Body of pancreas (tissue), 4 donors: Measurements from ENCODE around the gene CEP120.

ENCODE experiments used
- POLR2A ChIP-seq, 3 donors: fragments of 450-650 bp; IDR thresholded peaks; one replicate each; pipeline ENCODE4 v1.6.1; 2016; ENCODE audit warnings: antibody characterized with exemption in 3 of 3, mild to moderate bottlenecking in 2 of 3
- TF ChIP-seq, protein P1 (sequence below), 7 experiments: fragments of 450-650 bp in 4 of 7; fragments of 200-600 bp in 3 of 7; sonication (generic) in 3 of 7; IDR thresholded peaks; one replicate each; pipeline ENCODE4 v1.5.1; 2016 to 2019; ENCODE audit warnings: antibody characterized with exemption in 7 of 7

DNA sequence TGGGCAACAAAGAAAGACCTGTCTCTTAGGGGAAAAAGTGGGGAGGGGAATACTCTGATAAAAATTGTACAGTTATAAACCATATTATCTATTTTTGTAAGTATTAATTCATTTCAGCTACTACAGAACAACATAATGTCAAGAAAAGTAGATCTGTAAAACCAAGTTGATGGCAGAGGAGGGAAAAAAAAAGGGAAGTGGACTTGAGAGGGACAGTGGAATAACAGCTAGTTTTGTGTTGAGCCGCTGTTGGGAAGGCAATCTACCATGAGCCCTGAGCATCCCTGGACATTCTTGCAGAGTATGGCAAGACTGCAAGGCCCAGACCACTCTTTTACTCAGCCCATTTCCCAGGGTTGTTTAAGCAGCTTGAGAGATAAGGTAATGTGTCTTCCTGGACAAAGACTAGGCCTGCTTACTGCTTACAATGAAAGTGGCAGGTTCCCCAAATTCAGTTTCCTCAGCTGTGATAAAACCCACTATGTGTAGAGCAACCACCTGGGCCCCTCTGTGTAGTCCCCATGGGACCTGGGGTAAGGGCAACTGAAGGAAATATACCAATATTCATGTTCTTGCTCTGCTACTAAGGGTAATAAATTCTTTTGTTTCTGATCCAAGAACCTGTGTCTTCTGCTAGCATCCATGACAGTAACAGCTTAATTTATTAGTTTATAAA is 25.0 kb downstream of the CEP120 start:
- TF ChIP-seq, protein P1, sequence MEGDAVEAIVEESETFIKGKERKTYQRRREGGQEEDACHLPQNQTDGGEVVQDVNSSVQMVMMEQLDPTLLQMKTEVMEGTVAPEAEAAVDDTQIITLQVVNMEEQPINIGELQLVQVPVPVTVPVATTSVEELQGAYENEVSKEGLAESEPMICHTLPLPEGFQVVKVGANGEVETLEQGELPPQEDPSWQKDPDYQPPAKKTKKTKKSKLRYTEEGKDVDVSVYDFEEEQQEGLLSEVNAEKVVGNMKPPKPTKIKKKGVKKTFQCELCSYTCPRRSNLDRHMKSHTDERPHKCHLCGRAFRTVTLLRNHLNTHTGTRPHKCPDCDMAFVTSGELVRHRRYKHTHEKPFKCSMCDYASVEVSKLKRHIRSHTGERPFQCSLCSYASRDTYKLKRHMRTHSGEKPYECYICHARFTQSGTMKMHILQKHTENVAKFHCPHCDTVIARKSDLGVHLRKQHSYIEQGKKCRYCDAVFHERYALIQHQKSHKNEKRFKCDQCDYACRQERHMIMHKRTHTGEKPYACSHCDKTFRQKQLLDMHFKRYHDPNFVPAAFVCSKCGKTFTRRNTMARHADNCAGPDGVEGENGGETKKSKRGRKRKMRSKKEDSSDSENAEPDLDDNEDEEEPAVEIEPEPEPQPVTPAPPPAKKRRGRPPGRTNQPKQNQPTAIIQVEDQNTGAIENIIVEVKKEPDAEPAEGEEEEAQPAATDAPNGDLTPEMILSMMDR (IDR thresholded peaks at IDR 0.05) = no peak
- TF ChIP-seq POLR2A (IDR thresholded peaks at IDR 0.05) = no peak
